H1 (cell line): Measurements from ENCODE around the gene ASB8. TPM values are rescaled to one million over a fixed set of nuclear protein-coding genes. Genes with fewer than 3 reads are reported as not detected.

Experiments used
- CTCF ChIA-PET: fragments of 300-600 bp; sonication (Branson Sonifier 250); formaldehyde crosslinking; loops from one replicate; lab custom pipeline; 2021; ENCODE audit not compliant: partially characterized antibody; lab: Charles Lee
- POLR2A ChIA-PET: fragments of 300-600 bp; sonication (Branson Sonifier 250); formaldehyde crosslinking; loops from one replicate; lab custom pipeline; 2021; ENCODE audit warnings: inconsistent platforms; ENCODE audit not compliant: partially characterized antibody; lab: Charles Lee
- DNase-seq, 2 experiments: peaks; one replicate each; pipeline versions ENCODE4 v3.0.0 to v3.0.0-alpha.2; 2010 to 2022; ENCODE audit warnings: low spot score in 2 of 2, low read depth in 1 of 2, mixed read lengths in 1 of 2
- FAIRE-seq: peaks from 2 replicates; lab custom pipeline; 2011; peaks lifted over from hg19 to GRCh38; lab: Jason Lieb, UNC
- H2AFZ ChIP-seq: 2 replicates; pipeline ENCODE4 v1.8.1; 2012; ENCODE audit warnings: low read length, inconsistent platforms
- H2AK5ac ChIP-seq: 2 replicates; pipeline ENCODE4 v1.6.1; 2013; ENCODE audit warnings: low read depth, low read length
- H2BK120ac ChIP-seq: replicated peaks from 2 replicates; pipeline ENCODE3; 2013; ENCODE audit warnings: low read depth, low read length, inconsistent platforms
- H2BK12ac ChIP-seq: 2 replicates; pipeline ENCODE4 v1.6.1; 2013; ENCODE audit warnings: low read depth, low read length
- H2BK15ac ChIP-seq: 2 replicates; pipeline ENCODE4 v1.6.1; 2013; ENCODE audit warnings: low read length
- H2BK20ac ChIP-seq: 2 replicates; pipeline ENCODE4 v1.6.1; 2013; ENCODE audit warnings: low read length
- H2BK5ac ChIP-seq: 2 replicates; pipeline ENCODE4 v1.6.1; 2013; ENCODE audit warnings: low read depth, low read length
- H3K14ac ChIP-seq: 2 replicates; pipeline ENCODE4 v1.6.1; 2013; ENCODE audit warnings: inconsistent platforms; ENCODE audit not compliant: insufficient read length
- H3K18ac ChIP-seq: 2 replicates; pipeline ENCODE4 v1.6.1; 2013; ENCODE audit warnings: low read length; ENCODE audit errors: extremely low read depth
- H3K23ac ChIP-seq: 2 replicates; pipeline ENCODE4 v1.6.1; 2013; ENCODE audit warnings: inconsistent platforms; ENCODE audit not compliant: insufficient read length
- H3K23me2 ChIP-seq: 2 replicates; pipeline ENCODE4 v1.6.1; 2013; ENCODE audit warnings: low read depth, low read length
- H3K27ac ChIP-seq: 2 replicates; pipeline ENCODE4 v1.6.1; 2011; ENCODE audit warnings: low read depth, low read length, inconsistent platforms
- H3K27me3 ChIP-seq, 4 experiments: replicated peaks in 1 of 4; 1 replicate in 1 of 4; 2 replicates in 3 of 4; pipeline versions ENCODE4 v1.6.1 to v1.8.1; 2011 to 2013; ENCODE audit warnings: low read length in 3 of 4, mild to moderate bottlenecking in 3 of 4, inconsistent platforms in 2 of 4, mixed read lengths in 2 of 4, moderate library complexity in 1 of 4; ENCODE audit not compliant: control insufficient read depth in 3 of 4, insufficient read depth in 3 of 4; ENCODE audit errors: extremely low read depth in 1 of 4
- H3K36me3 ChIP-seq, 4 experiments: 2 replicates each; pipeline versions ENCODE4 v1.6.1 to v1.8.1; 2011 to 2013; ENCODE audit warnings: mild to moderate bottlenecking in 4 of 4, low read length in 3 of 4, moderate library complexity in 2 of 4, control low read depth in 1 of 4, inconsistent platforms in 1 of 4; ENCODE audit not compliant: insufficient read depth in 4 of 4, control insufficient read depth in 2 of 4
- H3K4ac ChIP-seq: replicated peaks from 2 replicates; pipeline ENCODE3; 2013; ENCODE audit warnings: low read length, low read depth, mixed read lengths, inconsistent platforms; ENCODE audit not compliant: insufficient read length
- H3K4me1 ChIP-seq, 4 experiments: replicated peaks in 1 of 4; 1 replicate in 1 of 4; 2 replicates in 3 of 4; pipeline versions ENCODE4 v1.6.1 to v1.8.1; 2011 to 2013; ENCODE audit warnings: low read length in 3 of 4, inconsistent platforms in 2 of 4, mixed read lengths in 1 of 4; ENCODE audit not compliant: insufficient read depth in 4 of 4, control insufficient read depth in 3 of 4
- H3K4me2 ChIP-seq, 2 experiments: 2 replicates each; pipeline versions ENCODE4 v1.6.1 to v1.8.1; 2011 to 2013; ENCODE audit warnings: low read depth in 2 of 2, low read length in 2 of 2, control low read depth in 1 of 2, inconsistent platforms in 1 of 2, mild to moderate bottlenecking in 1 of 2; ENCODE audit not compliant: insufficient read depth in 1 of 2
- H3K4me3 ChIP-seq, 4 experiments: fragments of 200-600, 300-600 bp in 1 of 4; sonication (generic), shearing (Covaris generic), sonication (Bioruptor Twin) in 1 of 4; 2 replicates each; pipeline versions ENCODE4 v1.5.1 to v1.8.1; 2011 to 2016; ENCODE audit warnings: low read length in 4 of 4, low read depth in 3 of 4, control low read depth in 2 of 4, inconsistent platforms in 2 of 4, mild to moderate bottlenecking in 2 of 4, mixed read lengths in 1 of 4, moderate library complexity in 1 of 4; ENCODE audit not compliant: insufficient read depth in 2 of 4; ENCODE audit errors: extremely low read depth in 1 of 4
- H3K56ac ChIP-seq: replicated peaks from 2 replicates; pipeline ENCODE3; 2013; ENCODE audit warnings: low read depth, mild to moderate bottlenecking, mixed read lengths, low read length, inconsistent platforms; ENCODE audit not compliant: insufficient read length
- H3K79me1 ChIP-seq: 2 replicates; pipeline ENCODE4 v1.6.1; 2013; ENCODE audit warnings: low read depth, low read length, control low read depth
- H3K79me2 ChIP-seq, 2 experiments: 2 replicates each; pipeline versions ENCODE4 v1.6.1 to v1.8.1; 2012 to 2013; ENCODE audit warnings: low read length in 2 of 2, mild to moderate bottlenecking in 2 of 2, inconsistent platforms in 1 of 2; ENCODE audit not compliant: insufficient read depth in 2 of 2, control insufficient read depth in 1 of 2
- H3K9ac ChIP-seq, 4 experiments: replicated peaks in 1 of 4; 1 replicate in 1 of 4; 2 replicates in 3 of 4; pipeline versions ENCODE4 v1.6.1 to v1.8.1; 2011 to 2013; ENCODE audit warnings: low read depth in 3 of 4, low read length in 3 of 4, control low read depth in 2 of 4, mild to moderate bottlenecking in 2 of 4, moderate library complexity in 2 of 4, inconsistent platforms in 1 of 4; ENCODE audit errors: extremely low read depth in 1 of 4
- H3K9me3 ChIP-seq, 2 experiments: 2 replicates each; pipeline versions ENCODE4 v1.6.1 to v1.8.1; 2012 to 2013; ENCODE audit warnings: mild to moderate bottlenecking in 2 of 2, moderate library complexity in 2 of 2, control low read depth in 1 of 2, inconsistent platforms in 1 of 2, low read depth in 1 of 2, low read length in 1 of 2, mixed read lengths in 1 of 2; ENCODE audit not compliant: insufficient read depth in 2 of 2
- H4K20me1 ChIP-seq, 2 experiments: replicated peaks in 1 of 2; 2 replicates each; pipeline versions ENCODE3 to v1.8.1; 2011 to 2013; ENCODE audit warnings: inconsistent platforms in 2 of 2, low read length in 2 of 2, mild to moderate bottlenecking in 1 of 2; ENCODE audit not compliant: insufficient read depth in 2 of 2, control insufficient read depth in 1 of 2
- H4K5ac ChIP-seq: 2 replicates; pipeline ENCODE4 v1.6.1; 2013; ENCODE audit warnings: low read length, low read depth, mixed read lengths, inconsistent platforms; ENCODE audit not compliant: insufficient read length
- H4K8ac ChIP-seq: 2 replicates; pipeline ENCODE4 v1.8.0; 2013; ENCODE audit warnings: mild to moderate bottlenecking, moderate library complexity, low read length, inconsistent platforms; ENCODE audit not compliant: insufficient read depth; ENCODE audit errors: extremely low read depth
- H4K91ac ChIP-seq: replicated peaks from 2 replicates; pipeline ENCODE3; 2013; ENCODE audit warnings: low read length, mixed read lengths, inconsistent platforms; ENCODE audit not compliant: insufficient read length
- CEBPB ChIP-seq: IDR thresholded peaks from 2 replicates; pipeline ENCODE4 v1.6.1; 2012; ENCODE audit warnings: low read depth, low read length
- EZH2 ChIP-seq: fragments of 200-600 bp; sonication (generic); IDR thresholded peaks from 2 replicates; pipeline ENCODE4 v1.7.1; 2012; ENCODE audit warnings: low read depth, mild to moderate bottlenecking, moderate library complexity, low read length, inconsistent platforms; ENCODE audit not compliant: severe bottlenecking
- GABPA ChIP-seq: IDR thresholded peaks from 2 replicates; pipeline ENCODE4 v1.6.1; 2011; ENCODE audit warnings: mild to moderate bottlenecking, low read length, moderate library complexity, borderline replicate concordance; ENCODE audit not compliant: insufficient read depth
- JUND ChIP-seq: IDR thresholded peaks from 2 replicates; pipeline ENCODE4 v1.6.1; 2011; ENCODE audit warnings: mild to moderate bottlenecking, improper control_type of control experiment, low read length
- MAFK ChIP-seq: IDR thresholded peaks from 2 replicates; pipeline ENCODE4 v1.6.1; 2012; ENCODE audit warnings: low read depth, mild to moderate bottlenecking, improper control_type of control experiment, low read length
- NRF1 ChIP-seq: IDR thresholded peaks from 2 replicates; pipeline ENCODE4 v1.6.1; 2011; ENCODE audit warnings: mild to moderate bottlenecking, low read depth, low read length, improper control_type of control experiment
- PHF8 ChIP-seq: fragments of 200-600 bp; sonication (generic); conservative IDR thresholded peaks from 2 replicates; pipeline ENCODE4 v1.7.1; 2012; ENCODE audit warnings: low read depth, mild to moderate bottlenecking, inconsistent platforms, low read length, moderate library complexity
- TAF7 ChIP-seq: optimal IDR thresholded peaks from 2 replicates; pipeline ENCODE3; 2011; ENCODE audit warnings: low read depth, mild to moderate bottlenecking, inconsistent platforms, low read length, moderate library complexity, borderline replicate concordance
- TBP ChIP-seq: IDR thresholded peaks from 2 replicates; pipeline ENCODE4 v1.6.1; 2011; ENCODE audit warnings: low read depth, low read length, improper control_type of control experiment
- WGBS, 2 experiments: shearing (Covaris generic) in 1 of 2; methylation state at CpG; one replicate each; pipeline versions ENCODE4 v1.1.6 to v1.1.7; 2013 to 2015; ENCODE audit warnings: low lambda C conversion rate in 2 of 2, mixed read lengths in 2 of 2, inconsistent platforms in 1 of 2, low coverage in 1 of 2, missing lambda C conversion rate in 1 of 2; ENCODE audit not compliant: insufficient replicate concordance in 2 of 2, insufficient coverage in 1 of 2, insufficient read length in 1 of 2; ENCODE audit errors: extremely low coverage in 1 of 2, missing lambda C conversion rate in 1 of 2; 5-methylcytosine and 5-hydroxymethylcytosine counted together
- polyA plus RNA-seq, 7 experiments: library from polyadenylated mRNA; depleted of rRNA in 3 of 7; stranded (reverse) in 5 of 7; unstranded in 2 of 7; fragments of >200 nt in 5 of 7; fragments of 200-250 nt in 2 of 7; gene quantifications; 1 replicate in 5 of 7; 2 replicates in 1 of 7; 4 replicates in 1 of 7; pipeline versions ENCODE4 v1.2.1 to v1.2.3, GENCODE V29; 2011 to 2013; ENCODE audit warnings: missing spikeins in 2 of 7, mixed read lengths in 2 of 7
- total RNA-seq: library from RNA; stranded (reverse); fragmentation: NEBNext Ultra II Directional; extraction: Animal tissue kit (Norgen Biotek cat#: 25700); gene quantifications from 2 replicates; pipeline ENCODE4 v1.2.1, GENCODE V29; 2021
- TF ChIP-seq, protein P1 (sequence below): IDR thresholded peaks from 2 replicates; pipeline ENCODE4 v1.6.1; 2012; ENCODE audit warnings: inconsistent platforms

ASB8 gene
- total and polyA plus RNA-seq, 2 of the 8 experiments (the other 6 are each of a cell fraction or from before 2014, with no cell fraction given): 3.8 to 8.3 TPM

DNA sequence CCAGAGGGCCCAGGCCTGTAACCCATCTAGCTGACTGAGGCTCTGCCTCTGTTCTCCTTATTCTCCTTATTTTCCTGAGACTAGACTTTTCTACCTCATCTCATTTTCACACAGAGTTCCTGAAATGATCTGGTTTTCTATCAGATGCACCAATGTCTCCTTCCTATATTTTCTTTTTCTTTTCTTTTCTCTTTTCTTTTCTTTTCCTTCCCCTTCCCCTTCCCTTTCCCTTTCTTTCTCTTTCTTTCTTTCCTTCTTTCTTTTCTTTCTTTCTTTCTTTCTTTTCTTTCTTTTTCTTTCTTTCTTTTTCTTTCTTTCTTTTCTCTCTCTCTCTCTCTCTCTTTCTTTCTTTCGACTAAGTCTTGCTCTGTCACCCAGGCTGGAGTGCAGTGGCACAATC, 23.1 kb upstream of the ASB8 start:
- H3K4ac ChIP-seq: no peak overlapping the region
- H4K5ac ChIP-seq: no peak overlapping the region
- H3K27me3 ChIP-seq: peaks cover 8 to 32% (median 20%) of the 10 kb centered on the region in 4 experiments
- no peaks in the 10 kb centered on the region for H3K79me2 ChIP-seq
- H3K23ac ChIP-seq: no peak overlapping the region
- no peak overlapping the region for H3K9ac ChIP-seq
- no peak overlapping the region for H3K4me2 ChIP-seq
- H2BK120ac ChIP-seq: no peak overlapping the region
- H4K20me1 ChIP-seq: no peaks in the 10 kb centered on the region
- DNase-seq (no peak), FAIRE-seq (no peak)
- ChIA-PET CTCF (interaction anchor here (0.8 to 5.7 kb wide), 3 partner anchors 8 to 75 kb away, joined by 3 to 40 read pairs (median 12); partner anchors contain the start of gene SENP1), POLR2A (interaction anchor here (1.2 to 1.3 kb wide), 2 partner anchors 17 to 25 kb away, joined by 4 read pairs; no protein-coding TSS in a partner anchor)
- H4K91ac ChIP-seq: no peak overlapping the region
- no peak overlapping the region for H2BK12ac ChIP-seq
- no peak overlapping the region for H3K14ac ChIP-seq
- H3K9me3 ChIP-seq: no peaks in the 10 kb centered on the region; a peak in 1 of 4 replicates
- H2AK5ac ChIP-seq: no peak overlapping the region
- H2BK5ac ChIP-seq: no peak overlapping the region
- H3K79me1 ChIP-seq: no peaks in the 10 kb centered on the region
- H3K4me1 ChIP-seq: peaks cover 8 to 13% (median 11%) of the 10 kb centered on the region in 4 experiments; a peak in 6 of 7 replicates
- H4K8ac ChIP-seq: no peak overlapping the region
- no peak overlapping the region for H2BK15ac ChIP-seq
- no peak overlapping the region for H3K18ac ChIP-seq
- no peak for TF ChIP-seq GABPA
- TF ChIP-seq TAF7: no peak
- no peak for TF ChIP-seq NRF1
- TF ChIP-seq JUND: no peak
- TF ChIP-seq MAFK: no peak
- TF ChIP-seq TBP: no peak
- no peak for TF ChIP-seq PHF8
- TF ChIP-seq, protein P1, sequence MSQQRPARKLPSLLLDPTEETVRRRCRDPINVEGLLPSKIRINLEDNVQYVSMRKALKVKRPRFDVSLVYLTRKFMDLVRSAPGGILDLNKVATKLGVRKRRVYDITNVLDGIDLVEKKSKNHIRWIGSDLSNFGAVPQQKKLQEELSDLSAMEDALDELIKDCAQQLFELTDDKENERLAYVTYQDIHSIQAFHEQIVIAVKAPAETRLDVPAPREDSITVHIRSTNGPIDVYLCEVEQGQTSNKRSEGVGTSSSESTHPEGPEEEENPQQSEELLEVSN: no peak
- no peak for TF ChIP-seq EZH2
- no peak for TF ChIP-seq CEBPB
- H3K4me3 ChIP-seq: no peak overlapping the region
- no peak overlapping the region for H2BK20ac ChIP-seq
- H3K27ac ChIP-seq: no peak overlapping the region
- H3K56ac ChIP-seq: no peak overlapping the region
- H3K36me3 ChIP-seq: no peaks in the 10 kb centered on the region
- H2AFZ ChIP-seq: no peak overlapping the region
- 75% methylated on average over 1 of the region's 1 CpG; no CpG with 5 or more reads in 1 of the 2 experiments for WGBS, 2 experiments
- H3K23me2 ChIP-seq: peaks cover 16% of the 10 kb centered on the region; the same call in 1 of the 2 replicates
